ENCODE measurements around the gene LYZ. TPM values are rescaled to one million over a fixed set of nuclear protein-coding genes. Genes with fewer than 3 reads are reported as not detected.

The LYZ gene
- total RNA-seq, 2 experiments from 2014 or later = 71.4 to 72.9 TPM

- POLR2A ChIA-PET = no interaction called here
Observed at GRCh38 chr12:69386921-69387320, 38.7 kb downstream of the LYZ start.

GRCh38 chr12:69388371-69388770 lies 40.2 kb downstream of the LYZ start:
- H3K27me3 ChIP-seq (ENCODE audit: control insufficient read depth in 1 of 2, insufficient read depth in 2 of 2, low read length in 2 of 2) = no peaks in the 10 kb centered on the region
- H3K4me3 ChIP-seq (ENCODE audit: low read length) = no peak overlapping the region
- H3K27me3 Mint-ChIP-seq = no peaks in the 10 kb centered on the region
- DNase-seq (peak in 3 of 14 experiments; percentile 17 to 32 (median 27)), ATAC-seq (ENCODE audit: poor library complexity) (no peak)
- no peak overlapping the region for H3K4me3 Mint-ChIP-seq
- no peak overlapping the region for H3K27ac ChIP-seq (ENCODE audit: low read depth in 1 of 2, low read length in 2 of 2)
- ChIA-PET POLR2A (no interaction called here), CTCF (interaction anchor here (0.9 to 1.0 kb wide), 2 partner anchors 183 to 232 kb away, joined by 3 read pairs; no protein-coding TSS in a partner anchor)
- no peak for TF ChIP-seq CTCF (IDR thresholded peaks at IDR 0.05)
- no peaks in the 10 kb centered on the region for H3K4me1 Mint-ChIP-seq (ENCODE audit: low read depth)
- H3K27ac Mint-ChIP-seq = no peak overlapping the region
- H3K9me3 Mint-ChIP-seq = no peaks in the 10 kb centered on the region
- intact Hi-C loops (cut with DNase I, micrococcal nuclease) = loop anchor here in 1 of 2 experiments (5.0 kb wide), 1 partner anchor 69 kb away; no protein-coding TSS in a partner anchor
- peaks cover 16% of the 10 kb centered on the region for H3K36me3 ChIP-seq (ENCODE audit: insufficient read depth, low read length)
- H3K4me1 ChIP-seq (ENCODE audit: insufficient read depth, low read length) = no peaks in the 10 kb centered on the region
- H3K36me3 Mint-ChIP-seq (ENCODE audit: low read depth) = peaks cover 64% of the 10 kb centered on the region
- no peaks in the 10 kb centered on the region for H3K9me3 ChIP-seq (ENCODE audit: control insufficient read depth in 1 of 2, insufficient read depth in 1 of 2, low read length in 2 of 2)

More at GRCh38 chr12:69386921-69387320, 38.7 kb downstream of the LYZ start:
- DNase-seq (no peak), ATAC-seq (ENCODE audit: poor library complexity) (no peak)
- Histone ChIP-seq H3K36me3 (ENCODE audit: insufficient read depth, low read length) (peaks cover 17% of the 10 kb centered on the region), H3K9me3 (ENCODE audit: control insufficient read depth in 1 of 2, insufficient read depth in 1 of 2, low read length in 2 of 2) (no peaks in the 10 kb centered on the region), H3K27ac (ENCODE audit: low read depth in 1 of 2, low read length in 2 of 2) (no peak overlapping the region), H3K4me3 (ENCODE audit: low read length) (no peak overlapping the region), H3K27me3 (ENCODE audit: control insufficient read depth in 1 of 2, insufficient read depth in 2 of 2, low read length in 2 of 2) (no peaks in the 10 kb centered on the region), H3K4me1 (ENCODE audit: insufficient read depth, low read length) (no peaks in the 10 kb centered on the region)
- TF ChIP-seq CTCF (IDR thresholded peaks at IDR 0.05) = no peak
- Mint-ChIP-seq H3K27ac (no peak overlapping the region), H3K4me3 (no peak overlapping the region), H3K27me3 (no peaks in the 10 kb centered on the region), H3K4me1 (ENCODE audit: low read depth) (no peaks in the 10 kb centered on the region), H3K36me3 (ENCODE audit: low read depth) (peaks cover 65% of the 10 kb centered on the region), H3K9me3 (no peaks in the 10 kb centered on the region)
- CTCF ChIA-PET = no interaction called here
- intact Hi-C loops (cut with DNase I, micrococcal nuclease) = loop anchor here in 1 of 2 experiments (5.0 kb wide), 1 partner anchor 70 kb away; no protein-coding TSS in a partner anchor

GRCh38 chr12:69389831-69390230 lies 41.6 kb downstream of the LYZ start:
- CTCF ChIA-PET = no interaction called here
- H3K27ac ChIP-seq (ENCODE audit: low read depth in 1 of 2, low read length in 2 of 2) = no peak overlapping the region
- no peaks in the 10 kb centered on the region for H3K27me3 ChIP-seq (ENCODE audit: control insufficient read depth in 1 of 2, insufficient read depth in 2 of 2, low read length in 2 of 2)
- H3K4me3 ChIP-seq (ENCODE audit: low read length) = no peak overlapping the region
- no peak for DNase-seq
- POLR2A ChIA-PET = no interaction called here
- no peak for TF ChIP-seq CTCF (IDR thresholded peaks at IDR 0.05)
- no peaks in the 10 kb centered on the region for H3K9me3 ChIP-seq (ENCODE audit: control insufficient read depth in 1 of 2, insufficient read depth in 1 of 2, low read length in 2 of 2)
- intact Hi-C loops (cut with DNase I, micrococcal nuclease) = loop anchor here in 1 of 2 experiments (5.0 kb wide), 1 partner anchor 67 kb away; no protein-coding TSS in a partner anchor
- Mint-ChIP-seq H3K27me3 (no peaks in the 10 kb centered on the region), H3K4me3 (no peak overlapping the region), H3K27ac (no peak overlapping the region), H3K9me3 (no peaks in the 10 kb centered on the region), H3K4me1 (ENCODE audit: low read depth) (no peaks in the 10 kb centered on the region), H3K36me3 (ENCODE audit: low read depth) (peaks cover 66% of the 10 kb centered on the region)
- ATAC-seq (ENCODE audit: poor library complexity) = no peak
- peaks cover 16% of the 10 kb centered on the region for H3K36me3 ChIP-seq (ENCODE audit: insufficient read depth, low read length)
- H3K4me1 ChIP-seq (ENCODE audit: insufficient read depth, low read length) = no peaks in the 10 kb centered on the region
